GM21717 (cell line): ENCODE data around the gene CBR3.

Source experiments
- ATAC-seq: cut with Tn5 transposase; IDR thresholded peaks from one replicate; pipeline ENCODE4 v1.9.1; 2021; ENCODE audit warnings: mild to moderate bottlenecking, moderate library complexity; ENCODE audit not compliant: unreplicated experiment

CBR3 gene

GRCh38 chr21:36179145-36179544 lies 44.3 kb downstream of the CBR3 start:
- no peak for ATAC-seq

- ATAC-seq, result no peak
These were observed 46.1 kb downstream of the CBR3 start for GRCh38 chr21:36180963-36181362.

- ATAC-seq, result no peak
These were observed 48.4 kb downstream of the CBR3 start for GRCh38 chr21:36183144-36183795.

GRCh38 chr21:36184545-36184944 lies 49.7 kb downstream of the CBR3 start:
- no peak for ATAC-seq

GRCh38 chr21:36185523-36185922 lies 50.6 kb downstream of the CBR3 start:
- ATAC-seq, result no peak

GRCh38 chr21:36186081-36186480 lies 51.2 kb downstream of the CBR3 start:
- ATAC-seq, result no peak

GRCh38 chr21:36186506-36187399 lies 51.9 kb downstream of the CBR3 start:
- ATAC-seq, result no peak

GRCh38 chr21:36188081-36188681 lies 53.3 kb downstream of the CBR3 start:
- no peak for ATAC-seq

GRCh38 chr21:36188937-36189336 lies 54.1 kb downstream of the CBR3 start:
- no peak for ATAC-seq

- no peak for ATAC-seq
These were observed 55.9 kb downstream of the CBR3 start for GRCh38 chr21:36190736-36191135.

GRCh38 chr21:36193200-36193599 lies 58.3 kb downstream of the CBR3 start:
- ATAC-seq, result no peak

- ATAC-seq, result no peak
These were observed 59.1 kb downstream of the CBR3 start for GRCh38 chr21:36194024-36194423.

GRCh38 chr21:36195613-36196012 lies 60.7 kb downstream of the CBR3 start:
- ATAC-seq, result no peak
